Body of pancreas (tissue), 4 donors: Measurements from ENCODE around the gene AGPAT1. TPM values are rescaled to one million over a fixed set of nuclear protein-coding genes. Genes with fewer than 3 reads are reported as not detected.

Experiments used
- ATAC-seq: fragments of 150-250 bp; one replicate; pipeline ENCODE4 v1.9.1; 2016
- DNase-seq, 4 donors: peaks; one replicate each; pipeline ENCODE4 v3.0.0-alpha.2; 2019
- H3K27ac ChIP-seq, 4 donors: fragments of 200-600 bp; sonication (generic); 1 replicate in 3 of 4; 2 replicates in 1 of 4; pipeline versions ENCODE4 v1.5.1 to v1.6.1; 2016 to 2019; ENCODE audit warnings: mild to moderate bottlenecking in 1 of 4, mixed read lengths in 1 of 4, moderate library complexity in 1 of 4
- H3K27me3 ChIP-seq, 2 donors: fragments of 200-600 bp; sonication (generic); one replicate each; pipeline ENCODE4 v1.6.0; 2016; ENCODE audit warnings: mild to moderate bottlenecking in 1 of 2
- H3K36me3 ChIP-seq, 2 donors: fragments of 200-600 bp; sonication (generic); replicated peaks in 1 of 2; 2 replicates each; pipeline ENCODE4 v1.5.1; 2016; ENCODE audit warnings: low read depth in 2 of 2; ENCODE audit not compliant: insufficient read depth in 1 of 2
- H3K4me1 ChIP-seq: fragments of 200-600 bp; sonication (generic); one replicate; pipeline ENCODE4 v1.6.0; 2016
- H3K4me3 ChIP-seq, 2 donors: fragments of 200-600 bp; sonication (generic); 1 replicate in 1 of 2; 2 replicates in 1 of 2; pipeline ENCODE4 v1.5.1; 2016 to 2019
- H3K9me3 ChIP-seq, 3 donors: fragments of 200-600 bp; sonication (generic); 1 replicate in 2 of 3; 2 replicates in 1 of 3; pipeline ENCODE4 v1.5.1; 2016
- POLR2A ChIP-seq, 3 donors: fragments of 450-650 bp; IDR thresholded peaks; one replicate each; pipeline ENCODE4 v1.6.1; 2016; ENCODE audit warnings: antibody characterized with exemption in 3 of 3, mild to moderate bottlenecking in 2 of 3
- whole genome bisulfite sequencing, 2 donors: methylation state at CpG; one replicate each; pipeline ENCODE4 v1.1.5; 2017; 5-methylcytosine and 5-hydroxymethylcytosine counted together
- intact Hi-C: fragments of 100-400 bp; cut with DNase I; formaldehyde crosslinking; loops from one replicate; pipeline ENCODE4 v1.15.1; 2023
- total RNA-seq, 2 donors: library from RNA; depleted of rRNA; stranded (reverse); fragments of >200 nt; gene quantifications; one replicate each; pipeline ENCODE4 v1.1.0, GENCODE V29; 2016
- TF ChIP-seq, protein P1 (sequence below), 7 experiments: fragments of 450-650 bp in 4 of 7; fragments of 200-600 bp in 3 of 7; sonication (generic) in 3 of 7; IDR thresholded peaks; one replicate each; pipeline ENCODE4 v1.5.1; 2016 to 2019; ENCODE audit warnings: antibody characterized with exemption in 7 of 7

AGPAT1 gene
- total RNA-seq, 2 donors from 2014 or later = 13.2 to 16.1 TPM

DNA sequence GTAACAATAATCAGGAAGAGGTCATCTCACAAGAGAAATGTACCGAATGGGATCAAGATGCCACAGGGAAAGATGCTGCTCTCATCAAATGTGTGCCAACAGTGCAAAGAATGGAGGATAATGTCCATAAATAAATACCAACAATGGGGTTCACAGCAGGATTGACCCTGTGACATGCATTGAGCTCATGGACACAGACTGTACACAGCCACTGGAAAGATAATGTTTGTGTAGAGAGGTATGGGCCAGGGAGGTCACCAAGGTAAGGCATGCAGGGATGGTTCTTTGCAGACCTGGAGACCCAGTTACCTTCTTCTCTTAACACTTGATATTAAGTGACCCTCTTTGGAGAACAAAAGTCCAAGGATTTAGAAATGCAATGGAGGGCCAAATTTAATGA is 1.5 kb downstream of the AGPAT1 start:
- no peak overlapping the region for H3K27ac ChIP-seq
- no peak overlapping the region for H3K4me3 ChIP-seq
- WGBS, 2 donors = 79 to 83% methylated on average over 1 of the region's 1 CpG
- intact Hi-C loops = no loop called here
- no peaks in the 10 kb centered on the region for H3K27me3 ChIP-seq
- H3K36me3 ChIP-seq = no peaks in the 10 kb centered on the region
- no peak for DNase-seq
- H3K4me1 ChIP-seq = peaks cover 32% of the 10 kb centered on the region
- H3K9me3 ChIP-seq = no peaks in the 10 kb centered on the region
- no peak for ATAC-seq
- TF ChIP-seq, protein P1, sequence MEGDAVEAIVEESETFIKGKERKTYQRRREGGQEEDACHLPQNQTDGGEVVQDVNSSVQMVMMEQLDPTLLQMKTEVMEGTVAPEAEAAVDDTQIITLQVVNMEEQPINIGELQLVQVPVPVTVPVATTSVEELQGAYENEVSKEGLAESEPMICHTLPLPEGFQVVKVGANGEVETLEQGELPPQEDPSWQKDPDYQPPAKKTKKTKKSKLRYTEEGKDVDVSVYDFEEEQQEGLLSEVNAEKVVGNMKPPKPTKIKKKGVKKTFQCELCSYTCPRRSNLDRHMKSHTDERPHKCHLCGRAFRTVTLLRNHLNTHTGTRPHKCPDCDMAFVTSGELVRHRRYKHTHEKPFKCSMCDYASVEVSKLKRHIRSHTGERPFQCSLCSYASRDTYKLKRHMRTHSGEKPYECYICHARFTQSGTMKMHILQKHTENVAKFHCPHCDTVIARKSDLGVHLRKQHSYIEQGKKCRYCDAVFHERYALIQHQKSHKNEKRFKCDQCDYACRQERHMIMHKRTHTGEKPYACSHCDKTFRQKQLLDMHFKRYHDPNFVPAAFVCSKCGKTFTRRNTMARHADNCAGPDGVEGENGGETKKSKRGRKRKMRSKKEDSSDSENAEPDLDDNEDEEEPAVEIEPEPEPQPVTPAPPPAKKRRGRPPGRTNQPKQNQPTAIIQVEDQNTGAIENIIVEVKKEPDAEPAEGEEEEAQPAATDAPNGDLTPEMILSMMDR (IDR thresholded peaks at IDR 0.05) = no peak
- no peak for TF ChIP-seq POLR2A (IDR thresholded peaks at IDR 0.05)

DNA sequence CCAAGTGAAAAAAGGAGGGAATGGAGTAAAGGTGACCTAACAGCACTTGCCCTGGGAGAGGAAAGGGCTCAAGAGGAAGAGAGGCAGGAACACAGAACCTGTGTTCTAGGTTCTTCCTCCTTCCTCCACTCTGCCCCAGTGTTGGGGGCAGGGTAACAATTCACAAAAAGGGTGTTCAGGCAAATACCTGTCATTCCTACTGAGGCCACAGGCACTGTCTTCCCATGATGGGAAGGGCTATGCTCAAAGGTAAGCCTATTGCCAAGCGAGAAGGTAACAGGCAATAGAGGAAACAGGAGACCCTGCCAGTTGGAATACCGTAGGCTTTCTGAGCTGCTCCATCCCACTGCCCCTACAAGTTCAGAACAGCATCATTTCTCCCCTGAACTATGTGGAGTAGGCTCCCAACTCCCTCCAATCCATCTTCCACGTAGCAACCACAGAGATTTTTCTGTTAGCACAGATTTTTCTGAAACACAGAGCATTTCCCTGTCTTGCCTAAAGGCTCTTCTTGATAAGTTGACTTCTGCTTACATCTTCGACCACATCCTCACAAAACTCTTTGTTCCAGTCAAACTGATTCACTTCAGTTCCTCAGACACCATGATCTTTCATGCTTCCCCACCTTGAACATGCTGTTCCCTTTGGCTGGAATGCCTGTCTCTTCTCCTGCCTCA is 2.7 kb downstream of the AGPAT1 start:
- H3K4me3 ChIP-seq = no peak overlapping the region
- H3K9me3 ChIP-seq = no peaks in the 10 kb centered on the region
- no peak overlapping the region for H3K27ac ChIP-seq
- TF ChIP-seq, protein P1 (IDR thresholded peaks at IDR 0.05) = no peak
- no peak for TF ChIP-seq POLR2A (IDR thresholded peaks at IDR 0.05)
- DNase-seq = no peak
- peaks cover 26% of the 10 kb centered on the region for H3K4me1 ChIP-seq
- intact Hi-C loops = no loop called here
- 75 to 82% methylated on average over 4 of the region's 4 CpGs for WGBS, 2 donors
- ATAC-seq = no peak
- H3K36me3 ChIP-seq = no peaks in the 10 kb centered on the region
- H3K27me3 ChIP-seq = no peaks in the 10 kb centered on the region

DNA sequence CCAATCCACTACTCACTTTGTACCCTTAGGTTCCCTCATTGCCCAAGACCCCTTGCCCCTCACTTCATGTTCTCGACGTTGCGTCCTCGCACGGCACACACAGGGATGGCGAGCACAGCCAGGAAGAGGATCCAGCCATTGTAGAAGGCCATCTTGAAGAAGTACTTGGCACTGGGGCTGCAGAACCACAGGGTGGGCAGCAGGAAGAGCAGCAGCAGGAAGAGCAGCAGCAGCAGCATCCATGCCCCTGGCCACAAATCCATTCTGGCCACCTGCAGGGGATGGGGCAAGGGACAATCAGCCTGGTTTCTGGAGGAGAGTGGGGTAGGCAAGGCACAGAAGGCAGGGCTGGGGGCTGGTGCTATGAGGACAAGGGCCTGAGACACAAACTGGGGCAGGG is 4.7 kb downstream of the AGPAT1 start:
- 93 to 96% methylated on average over 6 of the region's 6 CpGs for WGBS, 2 donors
- Histone ChIP-seq H3K27me3 (no peaks in the 10 kb centered on the region), H3K4me1 (peaks cover 14% of the 10 kb centered on the region), H3K9me3 (no peaks in the 10 kb centered on the region), H3K27ac (no peak overlapping the region), H3K36me3 (peaks cover 0 to 1% of the 10 kb centered on the region in 2 donors), H3K4me3 (no peak overlapping the region)
- TF ChIP-seq POLR2A (IDR thresholded peaks at IDR 0.05) = no peak
- TF ChIP-seq, protein P1 (IDR thresholded peaks at IDR 0.05) = no peak
- intact Hi-C loops = no loop called here
- ATAC-seq (no peak), DNase-seq (no peak)

DNA sequence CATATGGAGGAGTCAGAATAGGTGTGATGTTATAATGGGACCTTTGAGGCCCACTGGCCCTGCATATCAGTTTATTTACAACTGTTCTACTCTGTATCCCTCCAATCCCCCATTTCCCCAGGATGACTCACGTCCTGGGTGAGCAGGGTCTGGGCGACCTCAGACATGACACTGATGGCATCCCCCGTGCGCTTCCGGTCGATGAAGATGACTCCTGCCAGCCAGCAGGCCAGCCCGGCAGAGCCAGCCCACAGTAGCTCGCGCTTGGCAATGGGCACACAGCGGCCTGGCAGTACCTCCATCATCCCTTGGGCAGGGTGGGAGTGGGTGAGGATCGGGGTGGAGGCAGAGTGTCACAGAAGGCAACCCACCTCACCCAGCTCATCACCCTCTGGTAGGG is 5.6 kb downstream of the AGPAT1 start:
- ATAC-seq (no peak), DNase-seq (no peak)
- Histone ChIP-seq H3K4me1 (peaks cover 9% of the 10 kb centered on the region), H3K27ac (no peak overlapping the region), H3K9me3 (no peaks in the 10 kb centered on the region), H3K4me3 (no peak overlapping the region), H3K27me3 (no peaks in the 10 kb centered on the region), H3K36me3 (peaks cover 0 to 1% of the 10 kb centered on the region in 2 donors)
- intact Hi-C loops = no loop called here
- no peak for TF ChIP-seq POLR2A (IDR thresholded peaks at IDR 0.05)
- TF ChIP-seq, protein P1 (IDR thresholded peaks at IDR 0.05) = no peak
- WGBS, 2 donors = 95 to 97% methylated on average over 8 to 11 of the region's 11 CpGs
